CD4-positive, alpha-beta T cell treated with Interleukin-4 for 1 hour (primary cell): Measurements from ENCODE around the gene KLHL41.
"Not testable (repeated sequence)": the region's sequence is repeated elsewhere in the genome, so short reads cannot be mapped to it uniquely, and the experiment has no call there.

Source experiments
- DNase-seq, 2 donors: peaks; one replicate each; pipeline ENCODE4 v3.0.0-alpha.2; 2020 to 2022

The KLHL41 gene

GRCh38 chr2:169573974-169574299, 64.4 kb downstream of the KLHL41 start:
- no peak for DNase-seq

DNA sequence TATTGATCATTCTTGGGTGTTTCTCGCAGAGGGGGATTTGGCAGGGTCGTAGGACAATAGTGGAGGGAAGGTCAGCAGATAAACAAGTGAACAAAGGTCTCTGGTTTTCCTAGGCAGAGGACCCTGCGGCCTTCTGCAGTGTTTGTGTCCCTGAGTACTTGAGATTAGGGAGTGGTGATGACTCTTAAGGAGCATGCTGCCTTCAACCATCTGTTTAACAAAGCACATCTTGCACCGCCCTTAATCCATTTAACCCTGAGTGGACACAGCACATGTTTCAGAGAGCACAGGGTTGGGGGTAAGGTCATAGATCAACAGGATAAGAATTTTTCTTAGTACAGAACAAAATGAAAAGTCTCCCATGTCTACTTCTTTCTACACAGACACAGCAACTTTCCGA, 65.0 kb downstream of the KLHL41 start:
- DNase-seq, result not testable (repeated sequence)

GRCh38 chr2:169575264-169575663, 65.8 kb downstream of the KLHL41 start:
- not testable (repeated sequence) for DNase-seq
